ENCODE results near the gene COA8.
"Not testable (repeated sequence)": the region's sequence is repeated elsewhere in the genome, so short reads cannot be mapped to it uniquely, and the experiment has no call there.

Gene COA8

DNA sequence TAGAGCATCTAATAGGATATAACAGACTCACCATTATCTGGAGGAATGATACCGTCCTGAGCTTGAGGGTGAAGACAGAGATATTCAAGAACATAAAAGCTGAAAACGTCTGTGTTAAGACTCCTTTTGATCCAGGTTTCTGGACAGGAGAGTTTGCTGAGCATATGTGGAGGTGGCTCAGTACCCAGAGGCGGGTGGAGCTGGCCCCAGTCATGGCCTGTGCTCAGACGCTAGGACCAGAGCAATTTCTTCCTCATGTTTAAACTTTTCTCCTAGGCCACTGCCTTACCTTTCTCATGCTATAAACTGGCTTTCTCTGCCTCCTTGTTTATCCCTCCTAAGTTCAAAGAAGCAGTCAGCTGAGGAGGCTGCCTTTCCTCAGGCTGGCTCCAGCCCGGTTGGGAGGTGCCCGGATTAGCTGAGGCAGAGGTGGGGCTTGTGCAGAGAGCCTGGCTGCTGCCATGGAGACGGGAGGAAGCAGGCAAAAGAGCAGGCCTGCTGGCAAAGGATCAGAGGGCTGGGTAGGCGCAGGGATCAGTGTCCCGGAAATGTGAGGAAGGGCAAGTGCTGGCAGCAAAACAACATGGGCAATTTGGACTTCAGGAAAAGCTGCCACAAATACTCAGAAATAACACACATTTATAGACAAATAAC is 13.7 kb downstream of the COA8 start:
- no peak for FAIRE-seq

GRCh38 chr14:103578401-103579075 is 15.8 kb downstream of the COA8 start:
- no peak for FAIRE-seq

DNA sequence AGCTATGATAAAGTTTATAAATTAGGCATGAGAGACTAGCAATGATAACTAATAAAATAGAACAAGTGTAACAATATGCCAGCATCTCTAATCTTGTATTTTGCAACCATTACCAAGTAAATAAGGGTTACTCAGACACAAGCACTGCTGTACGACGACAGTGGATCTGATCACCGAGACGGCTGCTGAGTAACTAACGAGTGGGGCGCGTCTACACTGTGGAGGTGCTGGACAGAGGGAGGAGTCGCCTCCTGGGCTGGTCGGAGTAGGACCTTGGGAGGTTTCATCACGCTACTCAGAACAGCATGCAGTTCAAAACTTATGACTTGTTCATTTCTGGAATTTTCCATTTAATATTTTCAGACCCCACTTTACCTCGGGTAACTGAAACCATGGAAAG is 18.4 kb downstream of the COA8 start:
- FAIRE-seq, result no peak

DNA sequence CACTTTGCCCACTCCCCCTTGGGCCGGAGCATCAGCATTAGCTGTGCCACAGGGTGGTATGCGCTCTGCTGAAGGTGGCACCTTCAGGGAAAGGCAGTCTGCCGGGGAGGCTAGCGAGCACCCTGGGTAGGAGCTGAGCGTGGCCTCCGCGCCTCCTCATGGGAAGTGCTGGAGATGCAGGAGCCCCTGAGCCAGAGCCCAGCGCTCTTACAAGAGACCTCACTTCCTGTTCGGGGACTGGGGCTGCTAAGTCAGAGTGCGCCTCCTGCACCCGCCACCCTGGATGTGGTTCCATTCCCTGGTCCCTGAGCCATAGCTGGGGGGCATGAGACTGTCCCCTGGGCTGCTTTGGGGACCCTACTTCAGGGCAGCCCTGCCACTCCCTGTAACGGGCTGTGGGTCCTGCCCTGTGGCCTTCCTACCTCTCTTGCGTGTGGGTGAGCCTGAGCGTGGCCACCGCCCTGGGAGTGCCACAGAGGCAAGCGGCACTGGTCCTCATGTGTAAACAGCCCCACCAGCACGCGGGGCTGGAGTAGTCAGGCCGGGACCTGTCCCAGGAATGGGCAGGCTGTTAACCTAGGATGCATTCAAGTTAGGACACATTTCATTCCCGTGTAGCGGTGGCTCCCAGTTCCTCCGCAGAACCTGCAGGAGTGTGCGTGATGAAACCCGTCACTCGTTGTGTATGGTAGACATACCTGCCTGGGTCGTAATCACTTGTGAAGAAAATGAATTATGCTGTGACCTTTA is 19.4 kb downstream of the COA8 start:
- FAIRE-seq, result no peak

- FAIRE-seq, result no peak
Measured at GRCh38 chr14:103584326-103584915, 21.7 kb downstream of the COA8 start.

DNA sequence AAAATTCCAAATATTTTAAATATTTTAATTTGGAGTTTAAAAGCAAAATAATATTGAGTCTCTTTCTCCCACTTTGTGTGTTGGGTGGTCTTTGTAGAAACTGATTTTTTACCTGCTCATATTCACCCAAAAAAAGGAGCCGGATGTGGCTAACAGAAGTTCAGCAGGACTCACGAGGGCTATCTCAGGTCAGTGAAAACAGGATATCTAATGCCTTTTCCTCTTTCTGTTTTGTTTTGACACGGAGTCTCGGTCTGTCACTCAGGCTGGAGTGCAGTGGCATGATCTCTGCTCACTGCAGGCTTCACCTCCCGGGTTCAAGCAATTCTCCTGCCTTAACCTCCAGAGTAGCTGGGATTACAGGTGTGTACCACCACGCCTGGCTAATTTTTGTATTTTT is 30.8 kb downstream of the COA8 start:
- no peak for FAIRE-seq

DNA sequence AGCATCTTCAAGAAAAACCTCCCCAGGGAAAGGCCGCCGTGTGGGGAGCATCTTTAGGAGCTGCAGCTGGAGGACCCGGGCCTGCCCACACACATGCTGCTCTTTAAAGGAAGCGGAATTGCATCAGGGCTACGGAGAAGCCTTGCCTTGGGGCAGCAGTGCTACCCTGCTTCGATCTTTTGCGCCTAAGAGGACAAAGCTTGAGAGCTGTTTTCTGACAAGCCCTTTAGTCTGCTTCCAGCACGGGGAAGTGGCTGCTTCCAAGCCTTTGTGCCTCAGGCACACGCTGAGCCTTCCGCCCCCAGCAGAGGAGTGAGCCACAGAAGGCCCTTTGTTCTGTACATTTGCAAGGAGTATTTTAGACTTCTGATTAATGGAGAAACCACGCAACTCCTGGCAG is 31.5 kb downstream of the COA8 start:
- no peak for FAIRE-seq

GRCh38 chr14:103597623-103598377 is 35.0 kb downstream of the COA8 start:
- FAIRE-seq, result no peak

DNA sequence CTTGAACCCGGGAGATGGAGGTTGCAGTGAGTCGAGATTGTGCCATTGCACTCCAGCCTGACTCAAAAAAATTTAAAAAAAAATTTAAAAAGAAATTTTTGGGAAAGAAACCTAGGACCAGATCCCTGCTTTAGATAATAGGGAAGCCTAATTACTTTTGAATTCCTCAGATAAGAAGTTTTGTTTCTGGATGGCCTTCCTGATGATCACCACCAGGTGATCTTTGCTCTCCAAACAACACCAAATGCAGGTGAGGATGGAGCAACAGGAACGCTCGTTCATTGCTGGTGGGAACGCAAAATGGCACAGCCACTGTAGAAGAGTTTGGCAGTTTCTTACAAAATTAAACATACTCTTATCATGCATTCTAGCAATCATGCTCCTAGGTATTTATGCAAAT is 37.7 kb downstream of the COA8 start:
- FAIRE-seq, result no peak

DNA sequence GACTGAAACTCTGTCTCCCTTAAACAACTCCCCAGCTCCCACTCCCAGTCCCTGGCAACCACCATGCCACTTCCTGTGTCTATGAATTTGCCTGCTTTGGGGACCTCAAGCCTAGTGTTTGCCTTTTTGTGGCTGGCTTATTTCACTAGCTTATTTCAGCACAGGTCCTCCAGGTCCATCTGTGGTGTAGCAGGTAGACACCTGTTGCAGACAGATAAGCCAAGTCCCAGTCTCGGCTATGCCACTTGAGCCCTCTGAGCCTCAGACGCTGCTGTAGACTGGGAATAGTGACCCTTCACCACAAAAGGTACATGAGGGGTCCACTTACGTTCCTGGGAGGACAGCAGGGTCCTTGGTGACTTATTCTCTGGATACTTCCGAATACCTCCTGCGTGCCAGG is 41.9 kb downstream of the COA8 start:
- no peak for FAIRE-seq

GRCh38 chr14:103606963-103607668 is 44.4 kb downstream of the COA8 start:
- FAIRE-seq, result no peak

GRCh38 chr14:103607822-103608221 is 45.1 kb downstream of the COA8 start:
- FAIRE-seq, result no peak

GRCh38 chr14:103609081-103609480 is 46.3 kb downstream of the COA8 start:
- not testable (repeated sequence) for FAIRE-seq

DNA sequence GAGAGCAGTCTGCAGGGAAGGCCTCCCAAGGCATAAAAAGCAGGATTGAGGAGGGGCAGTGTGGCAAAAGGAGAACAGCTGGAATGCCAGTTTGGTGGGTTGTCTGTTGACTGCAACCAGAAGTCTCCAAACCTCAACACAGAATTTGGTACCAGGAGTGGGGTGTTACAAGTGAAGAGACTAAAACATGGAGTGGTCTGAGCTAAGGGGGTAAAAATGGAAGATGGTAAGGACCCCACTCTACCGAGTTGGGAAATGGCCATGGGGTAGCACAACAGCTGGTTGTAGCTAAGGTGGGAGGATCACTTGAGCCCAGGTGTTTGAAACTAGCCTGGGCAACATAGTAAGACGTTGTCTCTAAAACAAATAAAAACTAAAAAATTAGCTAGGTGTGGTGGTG is 48.5 kb downstream of the COA8 start:
- FAIRE-seq, result no peak

- no peak for FAIRE-seq
Measured at GRCh38 chr14:103613517-103613916, 50.8 kb downstream of the COA8 start.

DNA sequence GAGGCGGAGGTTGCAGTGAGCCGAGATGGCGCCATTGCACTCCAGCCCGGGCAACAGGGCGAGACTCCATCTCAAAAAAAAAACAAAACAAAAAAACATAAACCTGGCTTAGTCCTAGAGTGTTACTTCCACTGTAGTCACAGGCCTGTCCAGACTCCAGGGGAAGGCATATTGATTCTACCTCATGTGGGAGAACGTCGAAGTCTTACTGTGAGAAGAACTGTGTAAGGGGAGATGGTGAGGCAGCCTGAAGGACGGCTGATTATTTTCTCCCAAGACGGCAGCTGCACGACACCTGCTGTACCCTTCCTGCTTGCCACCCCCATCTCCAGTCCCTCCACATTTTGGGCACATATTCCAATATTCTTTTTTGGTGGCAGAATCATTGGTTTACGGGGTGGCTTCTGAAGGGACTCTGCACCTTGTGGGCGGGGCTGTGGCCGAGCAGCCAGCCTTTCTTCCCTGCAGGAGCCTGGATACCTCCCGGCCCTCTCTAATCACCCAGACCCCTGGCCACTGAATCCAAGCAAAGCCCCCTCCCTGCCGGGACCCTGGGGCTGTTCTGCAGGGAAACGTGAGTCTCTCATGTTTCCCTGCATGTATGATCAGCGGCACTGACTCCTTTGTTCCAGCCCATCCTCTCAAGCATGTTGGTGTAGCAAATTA is 54.0 kb downstream of the COA8 start:
- FAIRE-seq, result no peak

- FAIRE-seq, result no peak
Measured at GRCh38 chr14:103619057-103619456, 56.3 kb downstream of the COA8 start.

GRCh38 chr14:103621860-103622259 is 59.1 kb downstream of the COA8 start:
- no peak for FAIRE-seq

DNA sequence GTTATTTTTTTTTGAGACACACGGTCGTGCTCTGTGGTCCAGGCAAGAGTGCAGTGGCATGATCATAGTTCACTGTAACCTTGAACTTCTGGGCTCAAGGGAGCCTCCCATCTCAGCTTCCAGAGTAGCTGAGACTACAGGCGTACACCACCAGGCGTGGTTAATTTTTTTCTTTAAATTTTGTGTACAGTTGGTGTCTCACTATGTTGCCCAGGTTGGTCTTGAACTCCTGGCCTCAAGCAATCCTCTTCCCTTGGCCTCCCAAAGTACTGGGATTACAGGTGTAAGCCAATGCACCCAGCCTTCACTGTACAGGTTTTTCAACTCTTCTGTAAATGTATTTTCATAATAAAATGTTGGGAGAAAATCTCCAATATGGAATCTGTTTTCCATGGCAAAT is 60.5 kb downstream of the COA8 start:
- no peak for FAIRE-seq

GRCh38 chr14:103623883-103624482 is 61.2 kb downstream of the COA8 start:
- no peak for FAIRE-seq

DNA sequence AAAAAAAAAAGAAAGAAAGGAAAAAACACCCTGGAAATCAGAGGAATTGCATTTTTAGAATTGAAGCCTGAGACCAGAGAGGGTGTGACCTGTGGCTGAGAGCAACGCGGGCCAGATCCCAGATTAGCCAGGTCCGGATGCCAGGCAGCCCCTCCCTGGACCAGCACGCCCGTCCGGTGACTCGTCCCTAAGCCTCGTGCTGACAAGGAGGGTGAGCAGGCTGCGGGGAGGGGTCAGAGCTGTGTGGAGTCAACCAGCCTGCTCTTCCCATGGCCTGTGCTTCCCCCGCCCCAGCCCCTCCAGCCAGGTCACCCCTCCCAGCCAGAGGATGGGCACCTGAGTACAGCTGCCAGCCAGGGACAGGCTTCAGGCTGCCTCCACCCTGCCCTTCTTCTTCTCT is 62.1 kb downstream of the COA8 start:
- no peak for FAIRE-seq
